Measurements from ENCODE around the gene SPATS2L.

SPATS2L gene

GRCh38 chr2:200528228-200528627 is 221.7 kb downstream of the SPATS2L start:
- Histone ChIP-seq H3K4me3 (ENCODE audit: low read depth in 1 of 2, low read length in 2 of 2) (no peak overlapping the region), H3K36me3 (ENCODE audit: control insufficient read depth in 1 of 2, insufficient read depth in 2 of 2, low read length in 2 of 2) (no peaks in the 10 kb centered on the region), H3K27me3 (ENCODE audit: low read depth, low read length) (no peaks in the 10 kb centered on the region), H3K9me3 (ENCODE audit: control insufficient read depth in 1 of 2, low read length in 2 of 2) (no peaks in the 10 kb centered on the region), H3K27ac (ENCODE audit: low read length) (no peak overlapping the region), H3K4me1 (ENCODE audit: control insufficient read depth in 1 of 2, insufficient read depth in 2 of 2, low read length in 2 of 2) (peaks cover 9% of the 10 kb centered on the region in 2 donors)
